Erythroblast (primary cell): ENCODE measurements around the gene NCKAP5.

Source experiments
- DNase-seq, 2 experiments: peaks; one replicate each; lab custom pipeline; 2025; lab: John Stamatoyannopoulos, UW
- GATA1 ChIP-seq: IDR thresholded peaks from 2 replicates; pipeline ENCODE4 v1.6.1; 2011; ENCODE audit warnings: low read depth, mild to moderate bottlenecking, control low read depth, low read length, moderate library complexity
- POLR2A ChIP-seq: IDR thresholded peaks from 2 replicates; pipeline ENCODE4 v1.6.1; 2011; ENCODE audit warnings: mild to moderate bottlenecking, low read length

NCKAP5 gene

GRCh38 chr2:133591164-133591563, 22.9 kb upstream of the NCKAP5 start:
- DNase-seq, result no peak
- no peak for TF ChIP-seq GATA1
- no peak for TF ChIP-seq POLR2A

- no peak for DNase-seq
- TF ChIP-seq GATA1 (no peak), POLR2A (no peak)
Observed at GRCh38 chr2:133589456-133589855, 21.2 kb upstream of the NCKAP5 start.

GRCh38 chr2:133588144-133588543, 19.9 kb upstream of the NCKAP5 start:
- DNase-seq, result no peak
- no peak for TF ChIP-seq POLR2A
- TF ChIP-seq GATA1, result no peak

GRCh38 chr2:133586978-133587377, 18.7 kb upstream of the NCKAP5 start:
- no peak for TF ChIP-seq POLR2A
- no peak for TF ChIP-seq GATA1
- no peak for DNase-seq

GRCh38 chr2:133581010-133581760, 12.9 kb upstream of the NCKAP5 start:
- no peak for DNase-seq
- TF ChIP-seq POLR2A (no peak), GATA1 (no peak)

GRCh38 chr2:133579274-133579673, 11.0 kb upstream of the NCKAP5 start:
- TF ChIP-seq GATA1 (no peak), POLR2A (no peak)
- no peak for DNase-seq

GRCh38 chr2:133576714-133577113, 8.5 kb upstream of the NCKAP5 start:
- TF ChIP-seq GATA1 (no peak), POLR2A (no peak)
- DNase-seq, result no peak

GRCh38 chr2:133574620-133575019, 6.4 kb upstream of the NCKAP5 start:
- TF ChIP-seq GATA1 (no peak), POLR2A (no peak)
- DNase-seq, result no peak

GRCh38 chr2:133574186-133574585, 5.9 kb upstream of the NCKAP5 start:
- DNase-seq, result no peak
- no peak for TF ChIP-seq GATA1
- no peak for TF ChIP-seq POLR2A

GRCh38 chr2:133573491-133574162, 5.4 kb upstream of the NCKAP5 start:
- no peak for DNase-seq

GRCh38 chr2:133571249-133571648, 3.0 kb upstream of the NCKAP5 start:
- TF ChIP-seq POLR2A (no peak), GATA1 (no peak)
- DNase-seq, result no peak

More at GRCh38 chr2:133573491-133574162, 5.4 kb upstream of the NCKAP5 start:
- no peak for TF ChIP-seq POLR2A
- TF ChIP-seq GATA1, result no peak

- DNase-seq, result no peak
Observed at GRCh38 chr2:133570542-133570941, 2.3 kb upstream of the NCKAP5 start.

GRCh38 chr2:133569286-133569830, 1.1 kb upstream of the NCKAP5 start:
- DNase-seq, result no peak
- no peak for TF ChIP-seq GATA1
- no peak for TF ChIP-seq POLR2A

More at GRCh38 chr2:133570542-133570941, 2.3 kb upstream of the NCKAP5 start:
- TF ChIP-seq POLR2A (no peak), GATA1 (no peak)

- TF ChIP-seq POLR2A, result no peak
- no peak for TF ChIP-seq GATA1
- no peak for DNase-seq
Observed at GRCh38 chr2:133568598-133568997, 335 bp upstream of the NCKAP5 start.

GRCh38 chr2:133562558-133562957, 5.7 kb downstream of the NCKAP5 start:
- TF ChIP-seq POLR2A, result no peak
- TF ChIP-seq GATA1, result no peak
- DNase-seq, result no peak
